Right lobe of liver (tissue), 6 donors: ENCODE data around the gene ADGRA1. TPM values are rescaled to one million over a fixed set of nuclear protein-coding genes. Genes with fewer than 3 reads are reported as not detected.

Experiments
- ATAC-seq, 4 donors: fragments of 200-7000 bp; cut with Tn5 transposase; one replicate each; pipeline ENCODE4 v1.9.1; 2020; ENCODE audit warnings: mild to moderate bottlenecking in 4 of 4, moderate library complexity in 4 of 4
- DNase-seq, 3 donors: peaks; one replicate each; pipeline ENCODE4 v3.0.0-alpha.2; 2020
- H3K27ac ChIP-seq, 3 donors: fragments of 200-600 bp; one replicate each; pipeline ENCODE4 v1.8.0; 2022
- H3K27me3 ChIP-seq, 2 donors: fragments of 200-600 bp; one replicate each; pipeline ENCODE4 v1.8.0; 2022
- H3K36me3 ChIP-seq, 4 donors: fragments of 200-600 bp; sonication (generic) in 1 of 4; one replicate each; pipeline versions ENCODE4 v1.5.1 to v1.8.0; 2017 to 2022; ENCODE audit warnings: control low read depth in 1 of 4
- H3K4me1 ChIP-seq, 4 donors: fragments of 200-600 bp; sonication (generic) in 1 of 4; one replicate each; pipeline versions ENCODE4 v1.5.1 to v1.8.0; 2017 to 2022; ENCODE audit warnings: control low read depth in 1 of 4
- H3K4me3 ChIP-seq, 3 donors: fragments of 200-600 bp; one replicate each; pipeline ENCODE4 v1.8.0; 2022
- H3K9me3 ChIP-seq, 4 donors: fragments of 200-600 bp; sonication (generic) in 1 of 4; one replicate each; pipeline versions ENCODE4 v1.5.1 to v1.8.0; 2017 to 2022; ENCODE audit warnings: control low read depth in 1 of 4
- CTCF ChIP-seq, 4 donors: fragments of 200-600 bp in 3 of 4; fragments of 450-650 bp in 1 of 4; IDR thresholded peaks; one replicate each; pipeline versions ENCODE4 v1.5.1 to v1.8.0; 2016 to 2022; ENCODE audit warnings: antibody characterized with exemption in 4 of 4, mild to moderate bottlenecking in 2 of 4
- POLR2A ChIP-seq: fragments of 450-650 bp; IDR thresholded peaks from one replicate; pipeline ENCODE4 v1.6.1; 2017; ENCODE audit warnings: antibody characterized with exemption, mild to moderate bottlenecking
- WGBS: methylation state at CpG from one replicate; pipeline ENCODE4 v1.1.6; 2018; ENCODE audit warnings: low coverage, low lambda C conversion rate; ENCODE audit not compliant: insufficient coverage; ENCODE audit errors: missing lambda C conversion rate; 5-methylcytosine and 5-hydroxymethylcytosine counted together
- intact Hi-C, 2 donors: fragments of 100-400 bp; cut with DNase I; formaldehyde crosslinking; loops; one replicate each; pipeline versions ENCODE4 v1.11.2 to v1.14.1; 2022
- total RNA-seq, 6 experiments: library from RNA; depleted of rRNA in 2 of 6; stranded (reverse); fragments of >200 nt in 2 of 6; fragmentation: NEBNext Ultra II Directional in 3 of 6; extraction: Animal tissue kit (Norgen Biotek cat#: 25700) in 3 of 6; gene quantifications; one replicate each; pipeline versions ENCODE4 v1.1.0 to v1.2.4, GENCODE V29; 2016 to 2023
- donor health status: DM: no; HTN: yes; CAD: no.
- donor health status: DM: no; HTN: no; CAD: no.
- donor health status: DM: no; HTN: no; CAD: no.
- donor health status: DM: no; HTN: yes; CAD: no.
- donor health status: DM: no; HTN: yes; CAD: no.

ADGRA1 gene
- total RNA-seq, 6 experiments from 2014 or later, result 0.10 to 0.46 (median 0.16) TPM; not detected in 1

- 44% methylated on average over 6 of the region's 16 CpGs for WGBS
- no peak overlapping the region for H3K27ac ChIP-seq
- no peaks in the 10 kb centered on the region for H3K4me1 ChIP-seq
- H3K27me3 ChIP-seq, result no peaks in the 10 kb centered on the region
- DNase-seq (no peak), ATAC-seq (no peak)
- no peaks in the 10 kb centered on the region for H3K36me3 ChIP-seq
- no peaks in the 10 kb centered on the region for H3K9me3 ChIP-seq
- no peak for TF ChIP-seq POLR2A
- no peak for TF ChIP-seq CTCF (IDR thresholded peaks at IDR 0.05)
- H3K4me3 ChIP-seq, result no peak overlapping the region
- intact Hi-C loops, result no loop called here
Observed at GRCh38 chr10:133101416-133101810, 13.7 kb downstream of the ADGRA1 start.

GRCh38 chr10:133102415-133103095 lies 14.8 kb downstream of the ADGRA1 start:
- TF ChIP-seq POLR2A (no peak), CTCF (IDR thresholded peaks at IDR 0.05) (no peak)
- no peak for DNase-seq

GRCh38 chr10:133103311-133103910 lies 15.7 kb downstream of the ADGRA1 start:
- Histone ChIP-seq H3K4me3 (no peak overlapping the region), H3K4me1 (no peaks in the 10 kb centered on the region), H3K36me3 (no peaks in the 10 kb centered on the region), H3K27ac (no peak overlapping the region), H3K27me3 (no peaks in the 10 kb centered on the region), H3K9me3 (peaks cover 0 to 8% (median 0%) of the 10 kb centered on the region in 4 donors)
- intact Hi-C loops, result no loop called here
- no CpG with 5 or more reads among the region's 24 CpGs for WGBS
- ATAC-seq (no peak), DNase-seq (no peak)
- TF ChIP-seq POLR2A (no peak), CTCF (IDR thresholded peaks at IDR 0.05) (no peak)

More at GRCh38 chr10:133102415-133103095, 14.8 kb downstream of the ADGRA1 start:
- Histone ChIP-seq H3K4me3 (no peak overlapping the region), H3K4me1 (no peaks in the 10 kb centered on the region), H3K36me3 (no peaks in the 10 kb centered on the region), H3K9me3 (peaks cover 0 to 2% (median 0%) of the 10 kb centered on the region in 4 donors), H3K27me3 (no peaks in the 10 kb centered on the region), H3K27ac (no peak overlapping the region)
- ATAC-seq, result no peak
- 63% methylated on average over 3 of the region's 29 CpGs for WGBS
- intact Hi-C loops, result no loop called here

GRCh38 chr10:133104068-133104962 lies 16.6 kb downstream of the ADGRA1 start:
- H3K4me3 ChIP-seq, result no peak overlapping the region
- H3K27ac ChIP-seq, result no peak overlapping the region
- H3K9me3 ChIP-seq, result peaks cover 0 to 8% (median 0%) of the 10 kb centered on the region in 4 donors
- no peaks in the 10 kb centered on the region for H3K27me3 ChIP-seq
- DNase-seq (no peak), ATAC-seq (no peak)
- 57% methylated on average over 6 of the region's 40 CpGs for WGBS
- no peaks in the 10 kb centered on the region for H3K4me1 ChIP-seq
- no peaks in the 10 kb centered on the region for H3K36me3 ChIP-seq
- intact Hi-C loops, result no loop called here
- no peak for TF ChIP-seq POLR2A
- TF ChIP-seq CTCF (IDR thresholded peaks at IDR 0.05), result no peak
